Measurements from ENCODE around the gene KRTAP12-1.

- TF ChIP-seq EZH2 (IDR thresholded peaks at IDR 0.05) (no peak), POLR2AphosphoS5 (IDR thresholded peaks at IDR 0.05; ENCODE audit: borderline replicate concordance, low read depth, low read length) (no peak)
Observed at GRCh38 chr21:44644878-44645277, 37.1 kb downstream of the KRTAP12-1 start.
